ENCODE measurements around the gene PDE4D. TPM values are rescaled to one million over a fixed set of nuclear protein-coding genes. Genes with fewer than 3 reads are reported as not detected.

PDE4D gene
- polyA plus RNA-seq, 10 donors, result 28.0 to 57.2 (median 38.6) TPM

DNA sequence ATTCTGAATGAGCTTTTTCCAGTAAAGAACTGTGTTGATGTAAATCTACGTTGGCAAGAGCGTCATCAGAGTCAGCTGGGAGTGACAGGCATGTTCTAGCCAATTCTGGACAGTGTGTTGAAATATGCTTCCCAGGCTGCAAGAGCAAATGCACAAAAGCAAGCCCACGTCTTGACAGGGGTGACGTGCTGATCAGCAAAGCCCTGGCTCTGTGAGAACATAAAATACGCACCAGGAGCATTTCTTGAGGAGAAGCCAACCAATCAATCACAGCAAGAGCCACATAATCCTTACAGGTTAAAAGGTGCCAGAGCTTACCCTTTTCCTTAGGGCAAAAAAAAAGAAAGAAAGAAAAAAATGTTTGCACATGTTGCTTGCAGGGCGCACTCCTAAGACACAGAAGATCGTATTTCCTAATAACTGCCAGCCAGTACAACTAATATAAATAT lies 148.1 kb downstream of the PDE4D start:
- DNase-seq, result peak; percentile 40 to 73 (median 61)

DNA sequence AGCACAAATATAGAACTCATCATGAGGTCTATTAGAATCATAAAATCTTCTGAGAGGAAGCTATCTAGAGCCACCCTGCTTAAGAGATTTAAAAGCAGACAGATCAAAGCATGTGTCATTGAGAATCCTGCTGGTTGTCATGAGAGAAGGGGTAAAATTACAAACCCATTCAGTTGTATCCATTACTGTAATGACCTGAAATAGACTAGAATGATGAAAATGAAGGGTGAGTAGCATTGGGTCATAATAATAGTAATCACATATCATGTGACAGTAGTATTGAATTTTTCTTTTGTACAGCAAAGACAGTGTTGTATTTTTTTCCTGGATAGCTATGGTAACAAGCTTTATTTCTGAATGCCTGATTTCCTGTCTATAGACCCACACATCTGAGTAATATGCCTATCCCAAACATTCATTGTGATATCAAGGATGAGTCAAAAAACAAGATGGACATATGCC lies 149.0 kb downstream of the PDE4D start:
- DNase-seq, result peak in 1 of 3 donors; percentile 21

DNA sequence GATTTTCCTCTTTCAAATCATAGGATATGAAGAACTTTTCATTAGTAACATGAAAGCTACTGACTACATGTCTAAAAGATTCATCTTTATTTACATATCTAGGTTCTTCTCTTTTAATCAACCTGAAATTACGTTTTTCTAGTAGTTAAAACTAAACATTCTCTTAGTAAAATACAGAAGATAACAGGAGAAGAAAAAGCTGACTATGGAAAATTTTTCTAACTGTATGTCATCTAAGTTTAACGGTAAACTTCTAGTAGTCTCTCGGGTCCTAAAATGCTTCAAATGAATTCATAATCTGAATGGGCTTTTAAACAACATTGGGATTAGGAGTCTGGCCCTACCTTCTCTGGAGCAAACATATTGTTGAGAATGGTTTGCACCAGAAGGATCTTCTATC lies 151.9 kb downstream of the PDE4D start:
- no peak for DNase-seq

DNA sequence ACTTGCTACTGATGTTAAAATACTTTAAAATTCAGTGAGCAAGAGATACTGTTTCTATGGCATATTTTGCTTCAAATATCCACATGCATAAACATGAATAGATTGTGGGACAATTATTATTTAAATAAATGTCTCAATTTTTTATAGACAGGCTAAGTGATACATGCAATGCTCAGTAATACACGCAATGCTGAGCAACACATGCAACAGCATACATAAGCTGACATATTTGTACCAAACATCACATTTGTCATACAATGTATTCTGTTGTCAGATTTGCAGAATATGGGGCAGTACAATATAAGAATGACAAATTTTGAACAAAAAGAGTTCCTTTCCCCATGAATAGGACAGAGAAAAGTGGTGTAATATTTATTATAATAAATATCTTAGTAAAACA lies 155.5 kb downstream of the PDE4D start:
- no peak for DNase-seq

DNA sequence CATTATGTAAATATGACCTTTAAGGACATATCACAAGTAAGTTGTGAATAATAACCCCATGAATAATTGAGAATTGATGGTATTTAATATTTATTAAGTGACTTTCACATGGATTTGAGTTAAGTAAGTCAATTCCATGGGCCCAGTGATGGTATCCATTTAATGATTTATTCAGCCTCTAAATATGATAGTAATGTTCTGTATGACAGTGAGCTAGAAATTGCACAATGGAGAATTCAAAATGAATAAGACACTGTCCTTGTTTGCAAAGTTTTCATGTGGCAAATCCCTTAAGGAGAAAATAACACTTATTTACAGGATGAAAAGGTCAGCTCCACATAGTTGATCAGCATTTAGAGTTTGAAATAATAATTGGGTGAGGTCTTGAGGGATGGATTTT lies 160.7 kb downstream of the PDE4D start:
- no peak for DNase-seq

DNA sequence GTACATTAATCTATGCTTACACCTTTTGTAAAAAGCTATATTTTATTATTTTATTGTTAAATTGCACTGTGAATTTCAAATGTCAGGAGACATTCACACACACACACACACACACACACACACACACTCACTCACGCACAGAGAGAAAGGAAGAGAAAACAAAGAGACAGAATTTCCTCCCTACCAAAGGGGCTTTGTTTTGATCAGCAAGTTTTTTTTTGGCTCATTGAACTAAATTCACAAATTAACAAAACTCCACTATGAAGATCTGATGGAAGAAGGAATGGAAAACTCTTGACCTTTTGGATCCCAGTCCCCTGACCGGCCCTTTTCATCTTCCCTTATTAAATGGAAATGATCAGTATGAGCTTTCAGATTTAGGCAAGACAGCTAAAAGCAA lies 161.2 kb downstream of the PDE4D start:
- no peak for DNase-seq

DNA sequence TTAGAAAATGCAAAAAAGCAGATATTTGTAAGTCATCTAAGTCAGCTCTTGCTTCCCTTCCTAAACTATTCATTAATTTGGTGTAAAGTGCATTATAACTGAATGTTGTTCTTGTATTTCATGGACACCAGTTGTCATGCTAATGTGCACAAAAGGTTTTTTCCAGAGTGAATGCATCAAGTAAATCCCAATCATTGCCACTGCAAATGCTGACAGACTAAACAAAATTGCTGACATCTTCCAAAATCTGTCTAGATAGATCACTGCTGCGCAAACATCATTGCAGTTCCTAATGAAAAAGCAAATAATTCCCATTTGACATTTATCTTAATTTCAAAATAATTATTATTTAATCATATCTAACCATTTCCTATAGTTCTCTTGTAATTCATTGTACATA lies 161.7 kb downstream of the PDE4D start:
- no peak for DNase-seq

DNA sequence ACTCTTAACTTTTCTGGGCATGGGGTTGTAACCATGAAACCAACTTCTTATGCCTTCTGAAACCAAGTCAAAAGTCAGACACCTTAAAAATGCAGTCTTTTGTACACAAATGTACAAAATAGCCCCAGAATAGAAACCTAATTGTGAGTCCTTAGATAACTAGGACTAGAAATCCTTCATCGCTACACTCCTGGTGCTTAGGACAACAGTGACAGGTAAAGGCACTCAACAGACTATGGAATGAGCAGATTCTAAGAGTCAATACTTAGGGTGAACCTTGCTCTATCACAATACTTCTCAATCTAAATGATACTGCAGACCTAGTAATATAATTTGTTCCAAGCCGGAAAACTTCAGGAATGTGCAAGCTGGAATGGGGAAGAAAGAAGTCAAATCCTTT lies 163.7 kb downstream of the PDE4D start:
- no peak for DNase-seq

DNA sequence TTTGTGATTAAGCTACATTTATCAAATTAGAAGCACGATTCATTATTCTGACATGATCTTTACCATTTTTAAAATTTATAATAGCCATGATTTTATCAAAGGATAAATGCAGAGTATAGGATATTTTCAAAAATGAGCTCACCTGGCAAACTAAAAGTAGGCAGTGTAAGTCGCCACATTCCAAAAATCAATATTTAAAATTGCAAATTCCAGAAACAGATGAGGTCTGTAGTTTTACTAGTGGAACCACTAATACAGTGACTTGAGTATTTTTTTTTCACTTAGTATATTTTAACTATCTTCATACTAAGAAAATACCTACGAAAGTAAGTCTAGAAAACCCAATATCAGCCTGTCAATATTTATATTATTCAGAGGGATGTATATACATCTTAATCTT lies 164.2 kb downstream of the PDE4D start:
- DNase-seq, result no peak

DNA sequence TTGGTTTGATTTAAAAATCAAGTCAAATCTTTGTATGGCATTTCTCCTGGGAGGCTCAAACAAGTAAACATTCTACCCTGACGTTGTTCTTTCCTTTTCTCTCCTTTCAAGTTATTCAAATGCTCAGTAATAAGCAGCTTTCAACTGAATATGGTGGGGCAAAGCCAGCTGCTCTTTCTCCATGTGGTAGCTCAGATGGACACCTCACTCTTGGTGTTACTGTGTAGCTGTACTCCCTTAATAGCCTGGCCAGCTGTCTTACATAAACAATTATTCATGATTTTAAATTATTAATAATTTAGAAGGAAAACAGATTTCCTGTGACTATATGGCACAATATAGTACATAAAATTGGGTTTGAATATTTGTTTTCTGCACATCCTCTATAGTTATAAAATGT lies 165.2 kb downstream of the PDE4D start:
- DNase-seq, result no peak

DNA sequence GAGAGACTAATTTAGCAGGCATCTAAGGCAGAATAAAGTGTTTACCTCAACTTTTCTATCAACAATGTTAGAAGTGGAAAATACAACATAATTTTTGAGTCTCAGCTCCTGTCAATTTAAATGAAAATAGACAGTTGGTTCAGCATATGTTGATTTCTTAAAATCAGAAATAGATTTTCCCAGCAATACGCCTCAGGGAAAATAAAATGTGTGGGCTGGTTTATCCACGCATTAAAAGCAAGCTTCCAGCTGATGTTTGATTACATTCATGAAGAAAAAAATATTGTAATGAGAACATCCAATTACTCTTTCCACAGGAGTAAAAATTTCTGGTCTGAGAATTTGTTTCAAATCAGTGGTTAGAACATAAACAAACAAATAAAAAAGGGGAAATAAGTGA lies 166.3 kb downstream of the PDE4D start:
- no peak for DNase-seq

DNA sequence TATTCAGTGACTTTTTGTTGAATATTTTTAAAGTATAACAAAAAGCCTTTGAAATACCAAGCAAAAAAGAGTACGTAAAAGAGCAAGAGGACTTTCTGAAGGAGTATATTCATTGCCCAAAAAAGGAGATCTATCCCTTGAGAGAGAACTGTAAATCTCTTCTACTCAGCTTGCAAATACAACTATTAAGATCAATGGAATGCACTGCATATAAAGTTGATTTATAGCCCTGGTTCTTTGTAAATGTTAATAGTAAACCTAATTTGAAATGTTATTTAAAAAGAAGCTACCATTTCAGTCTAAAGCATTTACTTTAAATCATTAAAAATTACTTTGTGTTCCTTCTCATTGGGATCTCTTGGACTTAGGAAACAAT lies 168.1 kb downstream of the PDE4D start:
- no peak for DNase-seq

DNA sequence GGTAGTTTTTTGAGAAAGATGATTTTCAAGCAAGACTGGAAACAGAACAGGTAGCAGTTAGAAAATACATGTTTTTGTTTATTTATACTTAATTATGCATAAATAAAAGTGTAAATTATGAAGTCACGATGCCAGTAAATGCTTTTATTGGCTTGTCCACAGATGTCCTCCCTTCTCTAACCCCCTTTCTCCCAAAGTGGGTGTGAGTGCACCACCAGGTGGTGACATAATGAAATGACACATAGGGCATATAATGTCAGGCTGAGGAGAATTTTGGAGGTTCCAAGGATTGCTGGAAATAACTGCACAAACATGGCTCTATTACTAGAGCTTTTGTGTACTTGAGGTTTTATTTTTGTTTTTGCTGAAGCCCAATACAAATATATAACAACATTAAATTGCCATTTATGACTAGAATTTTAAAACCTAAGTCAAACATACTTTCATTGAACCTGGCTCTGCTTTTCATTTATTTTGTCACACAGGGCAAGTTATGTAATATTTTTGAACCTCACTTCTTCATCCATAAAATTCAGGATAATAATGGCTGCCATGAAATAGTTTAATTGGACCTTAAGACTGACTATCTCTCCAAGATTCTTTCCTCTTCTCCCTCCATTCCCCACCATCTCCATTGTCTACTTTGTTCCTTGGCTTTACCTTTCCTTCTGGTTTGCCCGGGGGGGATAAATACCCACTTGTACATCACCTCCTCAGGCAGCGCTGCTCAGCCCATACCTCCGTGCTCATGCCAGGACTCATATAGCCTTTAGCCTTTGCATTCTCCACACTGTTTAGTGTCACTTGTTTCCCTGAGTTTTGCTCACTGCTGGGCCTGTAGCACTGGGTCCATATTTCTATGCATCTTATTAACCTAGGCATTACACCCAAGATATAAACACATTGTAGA lies 168.8 kb downstream of the PDE4D start:
- DNase-seq, result no peak

DNA sequence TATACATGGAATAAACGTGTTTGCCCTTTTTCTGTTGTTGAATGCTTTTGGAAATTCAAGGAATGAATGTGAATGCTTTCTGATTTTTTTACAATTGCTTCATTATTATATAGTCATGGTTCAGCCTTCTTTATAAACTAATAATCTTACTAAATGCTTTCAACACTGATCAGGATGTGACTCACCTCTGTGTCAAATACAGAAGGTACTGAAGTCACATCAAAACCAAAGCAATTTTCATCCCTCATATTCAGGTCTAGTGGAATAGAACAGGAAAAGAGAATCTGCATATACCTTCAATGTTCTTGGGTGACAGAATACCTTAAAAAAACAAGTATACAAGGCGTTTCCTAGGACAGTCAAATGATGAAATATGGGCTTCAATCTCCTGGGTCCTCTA lies 170.7 kb downstream of the PDE4D start:
- no peak for DNase-seq

DNA sequence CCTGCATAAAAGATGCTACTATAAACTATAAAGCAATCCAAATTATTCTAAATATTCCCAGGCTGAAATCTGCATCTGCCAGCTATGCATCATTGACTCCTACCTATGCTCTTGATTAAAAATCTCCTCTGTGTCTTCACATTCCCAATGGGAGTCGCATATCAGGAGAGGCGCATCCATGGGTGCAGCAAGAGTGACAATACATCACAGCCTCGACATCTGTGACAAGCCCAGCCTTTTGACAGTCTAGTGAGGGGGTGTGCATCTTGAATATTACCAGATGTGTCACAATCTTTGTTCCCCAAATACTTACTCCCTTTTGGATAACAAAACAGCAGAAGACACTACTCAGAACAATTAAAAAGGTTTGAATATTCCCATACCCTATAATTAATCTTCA lies 171.8 kb downstream of the PDE4D start:
- DNase-seq, result no peak

DNA sequence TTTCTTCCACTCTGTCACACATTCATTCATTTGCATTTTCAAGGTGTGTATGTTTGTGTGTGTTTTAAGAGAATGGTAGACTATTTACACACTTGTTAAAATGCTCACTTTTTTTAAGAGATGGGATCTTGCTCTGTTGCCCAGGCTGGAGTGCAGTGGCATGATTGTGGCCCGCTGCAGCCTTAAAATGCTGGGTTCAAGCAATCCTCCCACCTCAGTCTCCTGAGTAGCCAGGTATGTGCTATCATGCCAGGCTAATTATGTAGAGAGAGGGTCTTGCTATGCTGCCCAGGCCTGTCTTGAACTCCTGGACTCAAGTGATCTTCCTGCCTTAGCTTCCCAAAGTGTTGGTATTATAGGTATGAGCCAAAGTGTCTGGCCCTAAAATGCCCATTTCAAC lies 173.5 kb downstream of the PDE4D start:
- DNase-seq, result no peak

DNA sequence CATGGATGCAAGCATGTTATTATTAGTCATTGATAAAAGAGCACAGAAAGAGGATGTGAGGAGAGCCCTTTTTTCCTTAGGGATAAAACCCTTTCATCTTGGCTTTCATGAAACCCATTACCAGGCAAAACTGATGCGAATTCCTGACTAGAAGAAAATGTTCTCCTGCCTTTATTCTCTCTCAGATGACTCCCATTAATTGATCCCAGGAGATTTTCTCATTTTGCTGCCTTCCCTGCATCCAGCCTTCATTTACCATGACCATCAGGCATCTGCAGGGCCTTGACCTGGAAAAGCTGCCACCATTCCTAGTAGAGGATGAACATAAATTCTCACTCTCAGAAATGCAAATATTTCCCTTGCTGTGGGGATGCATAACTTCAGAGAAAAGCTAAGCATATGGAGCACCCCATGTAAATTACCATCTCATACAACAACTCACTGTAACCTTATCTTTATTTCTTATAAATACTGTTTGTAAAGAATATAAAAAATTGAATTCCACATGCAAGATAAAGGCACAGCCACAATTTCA lies 176.5 kb downstream of the PDE4D start:
- no peak for DNase-seq

DNA sequence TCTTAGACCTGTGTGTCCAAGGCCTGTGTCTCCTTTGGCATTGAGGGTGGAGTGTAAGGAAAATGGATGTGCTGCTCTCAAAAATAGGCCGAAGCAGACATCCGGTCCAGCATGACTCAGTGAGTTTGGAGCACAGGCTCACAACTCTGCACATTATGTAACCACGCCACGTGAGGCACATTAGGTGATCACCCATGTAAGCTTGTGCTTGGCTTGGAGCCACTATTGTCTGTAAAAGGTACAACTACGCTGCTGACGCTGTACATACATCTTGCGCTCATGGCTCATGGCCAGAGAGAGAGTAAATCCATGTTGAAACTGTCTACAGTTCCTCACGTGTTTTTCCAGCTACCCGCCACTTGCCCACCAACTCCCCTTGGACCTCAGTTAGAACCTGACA lies 177.5 kb downstream of the PDE4D start:
- no peak for DNase-seq

DNA sequence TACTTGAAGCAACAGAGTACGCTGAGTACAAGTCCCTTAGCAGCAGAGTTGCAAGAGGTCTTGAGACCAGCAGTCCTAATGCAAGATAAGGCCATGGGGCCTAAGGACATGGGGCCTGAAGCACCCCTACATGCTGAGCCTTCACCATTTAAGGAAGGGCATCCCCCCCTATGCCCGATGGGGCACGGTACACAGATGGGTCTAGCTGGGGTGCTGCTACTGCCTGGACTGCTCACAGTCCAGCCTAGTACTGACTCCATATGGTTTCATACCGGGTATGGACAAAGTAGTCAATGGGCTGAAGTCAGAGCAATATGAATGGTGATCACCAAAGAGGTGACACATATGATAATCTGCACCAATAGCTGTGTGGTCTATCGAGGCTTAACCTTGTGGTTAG lies 178.3 kb downstream of the PDE4D start:
- DNase-seq, result no peak

DNA sequence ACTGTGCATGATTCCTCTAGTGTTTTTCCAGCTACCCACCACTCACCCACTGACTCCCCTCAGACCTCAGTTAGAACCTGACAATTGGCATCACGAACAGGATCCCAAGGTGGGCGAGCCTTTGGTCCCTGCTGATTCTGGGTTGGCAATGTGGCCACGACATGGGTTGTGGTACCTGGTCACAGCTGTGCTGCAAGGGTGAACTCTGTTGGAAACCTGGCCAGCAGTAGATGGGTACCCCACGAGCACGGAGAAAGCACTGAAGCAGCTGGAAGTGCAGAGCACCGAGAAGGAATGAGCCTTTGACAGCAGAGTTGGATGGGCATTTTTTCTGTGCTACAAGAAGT lies 180.1 kb downstream of the PDE4D start:
- DNase-seq, result no peak

DNA sequence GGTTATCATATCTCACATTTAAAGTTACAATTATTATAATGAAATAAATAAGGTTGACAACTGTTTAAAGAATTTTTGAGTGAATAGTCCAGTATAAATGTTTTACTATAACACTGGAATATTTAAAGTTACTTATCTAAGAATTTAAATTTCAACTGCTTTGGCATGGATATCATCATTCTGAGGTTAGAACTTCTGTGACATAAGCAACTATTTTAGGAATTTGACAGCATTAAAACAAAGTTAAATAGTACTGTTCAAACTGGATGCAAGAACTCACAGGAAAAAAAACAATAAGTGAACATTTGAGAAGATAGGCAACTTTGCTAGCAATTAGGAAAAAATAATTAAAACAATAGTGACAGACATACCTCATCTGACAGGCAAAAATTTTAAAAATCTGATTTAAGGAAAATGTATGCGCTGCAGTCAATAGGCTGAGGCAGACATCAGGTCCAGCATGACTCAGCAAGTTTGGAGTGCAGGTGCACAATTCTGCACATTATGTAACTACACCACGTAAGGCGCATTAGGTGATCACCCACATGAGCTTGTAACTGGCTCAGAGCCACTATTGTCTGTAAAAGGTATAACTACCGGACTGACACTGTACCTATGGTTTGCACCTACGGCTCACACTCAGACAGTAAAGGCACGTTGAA lies 180.6 kb downstream of the PDE4D start:
- peak in 1 of 3 donors; percentile 23 for DNase-seq

DNA sequence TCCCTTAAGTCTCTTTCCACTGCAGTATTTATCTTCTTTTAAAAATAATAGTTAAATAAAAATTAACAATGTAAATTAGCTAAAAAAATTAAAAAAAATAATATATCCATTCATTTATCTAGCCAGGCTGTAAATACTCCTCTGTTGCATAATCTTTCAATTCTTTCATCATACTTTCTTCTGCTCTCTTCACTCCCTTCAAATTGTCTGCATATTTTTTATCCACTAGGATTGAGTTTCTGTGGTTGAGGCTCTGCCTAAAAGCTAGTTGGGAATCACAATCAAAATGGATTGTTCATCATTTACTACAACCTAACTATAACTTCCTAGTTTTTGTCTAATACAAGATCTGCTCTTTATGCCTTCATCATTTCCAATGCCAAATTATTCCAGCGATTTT lies 182.2 kb downstream of the PDE4D start:
- DNase-seq, result no peak

DNA sequence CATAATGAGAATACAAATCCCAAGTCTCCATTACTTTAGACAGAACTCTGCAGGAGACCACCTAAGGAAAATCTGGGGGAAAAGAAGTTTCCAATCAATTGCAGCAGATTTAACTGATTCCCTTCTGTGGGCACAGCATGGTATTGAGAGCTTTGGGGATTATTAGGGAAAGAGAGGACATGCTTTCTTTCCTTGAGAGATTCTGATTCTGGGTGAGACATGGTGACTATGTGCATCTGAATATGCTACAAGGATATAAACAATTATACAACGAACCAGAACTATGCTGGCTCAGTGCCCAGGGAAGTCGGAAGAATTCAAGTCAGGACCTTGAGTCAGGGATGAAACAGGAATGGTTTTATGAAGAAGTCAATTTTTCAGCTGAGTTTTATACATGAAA lies 183.7 kb downstream of the PDE4D start:
- DNase-seq, result peak; percentile 44 to 63 (median 62)

Measured in muscle of back (tissue), 11 donors.